GM12892 (cell line): ENCODE measurements around the gene LYPD6B.

Experiments used
- DNase-seq: peaks from one replicate; pipeline ENCODE4 v3.0.0; 2011; ENCODE audit not compliant: insufficient read length
- FAIRE-seq: peaks from 2 replicates; lab custom pipeline; 2011; peaks lifted over from hg19 to GRCh38; lab: Jason Lieb, UNC
- POLR2A ChIP-seq: IDR thresholded peaks from 2 replicates; pipeline ENCODE4 v1.6.1; 2011; ENCODE audit warnings: low read depth, low read length, control low read depth
- POLR2AphosphoS5 ChIP-seq: IDR thresholded peaks from 2 replicates; pipeline ENCODE4 v1.6.1; 2011; ENCODE audit warnings: low read depth, low read length, control low read depth
- TAF1 ChIP-seq: IDR thresholded peaks from 2 replicates; pipeline ENCODE4 v1.6.1; 2011; ENCODE audit warnings: low read depth, mild to moderate bottlenecking, control low read depth, low read length, borderline replicate concordance

The LYPD6B gene

DNA sequence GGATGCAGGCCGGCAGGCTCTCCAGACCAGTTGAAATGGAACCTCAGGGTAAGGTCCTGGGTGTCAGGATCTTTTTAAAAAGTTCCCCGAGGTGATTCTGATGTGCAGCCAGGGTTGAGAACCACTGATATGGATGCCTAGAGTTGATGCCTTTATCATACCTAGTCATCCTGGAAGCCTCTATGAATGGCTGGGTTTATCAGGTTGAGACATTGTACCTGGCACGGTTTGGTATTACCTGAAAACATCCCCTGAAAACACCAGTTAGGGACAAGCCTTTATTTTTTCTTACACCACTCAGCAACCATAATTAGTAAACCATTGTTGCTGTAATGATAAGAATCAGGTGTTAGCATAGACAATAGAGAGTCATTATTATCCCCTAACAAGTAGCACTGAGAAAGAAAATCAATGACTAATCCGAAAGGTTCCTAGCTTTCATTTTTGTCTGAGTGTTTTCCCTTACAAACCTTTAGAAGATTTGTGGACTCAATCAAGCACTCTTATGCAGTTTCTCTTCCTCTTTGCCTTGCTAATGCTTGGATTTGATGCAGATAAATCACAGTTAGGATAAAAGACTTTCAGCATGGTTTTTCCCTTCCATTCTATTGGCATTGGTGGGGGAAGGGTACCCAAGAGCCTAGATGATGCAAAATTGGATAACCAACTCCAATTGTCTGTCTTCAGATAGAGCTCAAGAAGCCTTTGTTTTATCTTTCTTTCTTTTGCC is 175.4 kb downstream of the LYPD6B start:
- DNase-seq: no peak
- FAIRE-seq: no peak
- no peak for TF ChIP-seq TAF1
- TF ChIP-seq POLR2AphosphoS5: no peak
- TF ChIP-seq POLR2A: no peak

- no peak for FAIRE-seq
- TF ChIP-seq POLR2AphosphoS5: no peak
- no peak for TF ChIP-seq TAF1
- no peak for TF ChIP-seq POLR2A
- DNase-seq: no peak
Observed at GRCh38 chr2:149218497-149218896, 180.0 kb downstream of the LYPD6B start.

DNA sequence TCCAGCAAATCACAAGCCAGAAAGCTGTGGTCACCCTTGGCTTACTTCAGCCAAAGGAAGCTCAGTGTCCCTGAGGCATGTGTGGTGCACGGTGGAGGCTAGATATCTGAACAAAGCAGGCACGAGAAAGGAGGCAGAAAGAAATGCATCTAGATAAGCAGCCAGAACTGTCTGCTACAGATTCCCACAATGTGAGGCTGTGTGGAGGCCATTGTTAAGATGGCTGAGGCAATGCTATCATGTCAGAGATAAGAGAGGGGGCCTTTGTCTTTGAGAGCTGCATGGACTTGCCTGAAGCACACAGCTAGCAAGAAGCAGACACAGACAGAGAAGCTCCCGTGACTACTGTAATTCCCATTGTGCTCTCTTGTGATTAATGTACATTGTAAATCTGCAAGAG is 181.4 kb downstream of the LYPD6B start:
- DNase-seq (no peak), FAIRE-seq (no peak)
- TF ChIP-seq TAF1 (no peak), POLR2AphosphoS5 (no peak), POLR2A (no peak)

- DNase-seq (no peak), FAIRE-seq (no peak)
- TF ChIP-seq POLR2AphosphoS5: no peak
- TF ChIP-seq TAF1: no peak
- TF ChIP-seq POLR2A: no peak
Observed at GRCh38 chr2:149221002-149221401, 182.5 kb downstream of the LYPD6B start.

GRCh38 chr2:149221898-149222297 is 183.4 kb downstream of the LYPD6B start:
- DNase-seq (no peak), FAIRE-seq (no peak)
- TF ChIP-seq TAF1 (no peak), POLR2AphosphoS5 (no peak)

DNA sequence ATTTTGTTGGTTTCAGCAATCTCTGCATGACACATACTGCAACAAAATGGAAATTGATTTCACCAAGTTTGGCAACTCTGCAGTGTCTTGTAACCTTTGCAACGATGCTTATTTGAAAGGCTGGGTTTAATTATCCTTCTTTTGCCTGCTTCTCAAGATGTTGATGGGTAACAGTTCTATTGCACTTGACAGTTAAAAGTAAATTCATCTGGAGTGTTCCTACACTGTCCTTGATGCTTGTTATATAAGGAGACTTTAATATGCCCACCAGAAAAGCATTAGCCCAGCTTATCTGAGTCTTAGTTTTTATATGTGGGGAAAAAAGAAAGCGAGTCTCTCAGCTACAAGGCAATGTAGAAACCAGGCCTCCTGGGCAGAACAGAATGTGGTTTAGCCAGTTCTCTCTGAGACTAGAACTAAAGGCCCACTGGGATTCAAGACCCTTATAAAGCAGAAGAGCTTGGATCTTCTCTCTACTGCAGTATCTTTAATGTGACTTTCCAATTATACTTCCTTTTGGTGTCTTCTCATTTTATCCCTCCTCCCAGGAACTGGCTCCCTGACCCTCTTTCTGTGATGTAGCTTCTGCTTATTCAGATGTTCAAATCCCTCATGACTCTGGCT is 185.1 kb downstream of the LYPD6B start:
- DNase-seq: no peak

GRCh38 chr2:149224543-149224942 is 186.0 kb downstream of the LYPD6B start:
- no peak for DNase-seq
- TF ChIP-seq TAF1 (no peak), POLR2AphosphoS5 (no peak), POLR2A (no peak)
- no peak for FAIRE-seq

More for the DNA sequence above, 185.1 kb downstream of the LYPD6B start:
- no peak for FAIRE-seq
- no peak for TF ChIP-seq POLR2A
- no peak for TF ChIP-seq TAF1
- TF ChIP-seq POLR2AphosphoS5: no peak

- no peak for TF ChIP-seq POLR2A
- TF ChIP-seq TAF1: no peak
- no peak for TF ChIP-seq POLR2AphosphoS5
- DNase-seq (no peak), FAIRE-seq (no peak)
Observed at GRCh38 chr2:149225446-149225845, 186.9 kb downstream of the LYPD6B start.

DNA sequence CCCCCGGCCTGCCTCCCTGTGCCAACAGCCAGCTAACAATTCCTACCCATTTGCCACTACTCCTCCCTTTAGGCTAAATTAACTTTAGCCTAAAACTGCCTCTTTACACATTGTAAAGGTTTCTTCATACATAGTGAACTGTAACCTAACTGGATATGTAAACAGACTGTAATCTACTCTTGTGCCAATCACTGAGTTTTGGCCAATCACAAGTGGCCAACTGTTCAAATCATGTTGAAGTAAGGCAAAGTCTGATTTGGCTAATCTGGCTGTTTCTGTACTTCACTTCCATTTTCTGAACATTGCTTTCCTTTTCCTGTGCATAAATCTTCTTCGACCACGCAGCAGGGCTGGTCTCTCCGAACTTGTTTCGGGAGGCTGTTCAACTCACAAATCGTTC is 188.3 kb downstream of the LYPD6B start:
- FAIRE-seq (no peak), DNase-seq (no peak)
- TF ChIP-seq TAF1 (no peak), POLR2A (no peak), POLR2AphosphoS5 (no peak)

DNA sequence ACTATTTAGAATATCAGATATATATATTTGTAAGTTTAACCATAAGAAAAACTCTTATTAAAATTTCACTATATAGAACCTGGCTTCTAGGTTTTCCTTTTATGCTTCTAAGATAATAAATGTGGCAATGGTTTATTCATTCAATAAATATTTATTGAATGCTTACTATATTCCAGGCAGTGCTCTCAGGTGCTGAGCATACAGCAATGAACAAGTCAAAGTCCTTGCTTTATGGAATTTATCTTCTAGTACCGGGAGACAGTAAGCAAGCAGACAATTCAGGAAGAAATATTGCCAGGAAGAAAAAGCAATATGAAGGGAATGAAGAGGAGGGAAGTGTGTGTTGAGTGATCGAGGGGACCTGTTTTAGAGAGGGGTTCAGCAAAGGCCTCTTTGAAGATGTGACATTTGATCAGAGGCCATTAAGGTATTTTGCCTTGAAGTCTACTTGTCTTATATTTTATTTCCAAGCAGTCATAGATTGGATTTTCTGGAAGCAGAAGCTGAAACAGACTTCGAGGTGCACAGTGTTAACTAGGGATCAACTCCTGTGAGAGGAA is 197.4 kb downstream of the LYPD6B start:
- TF ChIP-seq POLR2AphosphoS5: no peak
- no peak for TF ChIP-seq TAF1
- no peak for TF ChIP-seq POLR2A
- FAIRE-seq (no peak), DNase-seq (no peak)

DNA sequence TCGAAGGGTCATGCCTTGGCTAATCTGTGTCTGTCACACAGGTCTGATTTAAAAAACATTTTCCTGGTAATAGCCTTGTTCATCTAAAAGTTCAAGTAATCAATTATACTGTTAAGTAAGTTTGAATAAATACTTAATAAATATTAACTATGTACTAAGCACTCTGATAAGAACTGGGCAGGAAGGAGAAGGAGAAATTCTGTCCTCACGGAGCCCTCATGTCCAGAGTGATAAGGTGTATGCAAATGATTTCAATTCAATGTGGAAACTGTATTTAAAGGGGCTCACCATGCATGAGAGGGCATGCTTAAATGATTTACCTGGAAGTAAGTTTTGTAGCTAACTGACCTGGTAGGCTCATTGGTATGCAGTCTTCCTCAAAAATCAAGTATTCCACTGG is 197.9 kb downstream of the LYPD6B start:
- TF ChIP-seq TAF1 (no peak), POLR2A (no peak), POLR2AphosphoS5 (no peak)
- no peak for FAIRE-seq
- DNase-seq: no peak
